ENCODE measurements around the gene TEKT5. TPM values are rescaled to one million over a fixed set of nuclear protein-coding genes. Genes with fewer than 3 reads are reported as not detected.

TEKT5 gene
- total RNA-seq, 4 donors from 2014 or later = 0.20 to 0.93 (median 0.42) TPM; not detected in 1

GRCh38 chr16:10612649-10613179 is 82.0 kb downstream of the TEKT5 start:
- TF ChIP-seq POLR2A (IDR thresholded peaks at IDR 0.05) = no peak
- TF ChIP-seq CTCF (IDR thresholded peaks at IDR 0.05) = no peak
- DNase-seq (ENCODE audit: low spot score in 2 of 2) = no peak
- 34 to 65% methylated on average over 6 of the region's 6 CpGs for WGBS, 2 donors
- intact Hi-C loops (cut with DNase I; ENCODE audit: low total_unique reads) = no loop called here
- H3K4me3 ChIP-seq (ENCODE audit: low read depth, poor library complexity, severe bottlenecking) = no peak overlapping the region

- DNase-seq (ENCODE audit: low spot score in 2 of 2) = no peak
- 75 to 83% methylated on average over 6 of the region's 6 CpGs for WGBS, 2 donors
- TF ChIP-seq CTCF (IDR thresholded peaks at IDR 0.05) (no peak), POLR2A (IDR thresholded peaks at IDR 0.05) (no peak)
These were observed 82.8 kb downstream of the TEKT5 start for GRCh38 chr16:10611825-10612342.

GRCh38 chr16:10610499-10611184 is 84.1 kb downstream of the TEKT5 start:
- H3K4me3 ChIP-seq (ENCODE audit: low read depth, poor library complexity, severe bottlenecking) = no peak overlapping the region
- 56 to 65% methylated on average over 13 of the region's 13 CpGs for WGBS, 2 donors
- intact Hi-C loops (cut with DNase I; ENCODE audit: low total_unique reads) = no loop called here
- DNase-seq (ENCODE audit: low spot score in 2 of 2) = no peak
- TF ChIP-seq CTCF (IDR thresholded peaks at IDR 0.05) (no peak), POLR2A (IDR thresholded peaks at IDR 0.05) (no peak)

More at GRCh38 chr16:10611825-10612342, 82.8 kb downstream of the TEKT5 start:
- intact Hi-C loops (cut with DNase I; ENCODE audit: low total_unique reads) = no loop called here
- H3K4me3 ChIP-seq (ENCODE audit: low read depth, poor library complexity, severe bottlenecking) = no peak overlapping the region

- no peak overlapping the region for H3K4me3 ChIP-seq (ENCODE audit: low read depth, poor library complexity, severe bottlenecking)
- TF ChIP-seq CTCF (IDR thresholded peaks at IDR 0.05) = no peak
- no peak for TF ChIP-seq POLR2A (IDR thresholded peaks at IDR 0.05)
- 63 to 69% methylated on average over 7 of the region's 7 CpGs for whole genome bisulfite sequencing, 2 donors
- no peak for DNase-seq (ENCODE audit: low spot score in 2 of 2)
- intact Hi-C loops (cut with DNase I; ENCODE audit: low total_unique reads) = no loop called here
These were observed 85.3 kb downstream of the TEKT5 start for GRCh38 chr16:10609402-10609774.

DNA sequence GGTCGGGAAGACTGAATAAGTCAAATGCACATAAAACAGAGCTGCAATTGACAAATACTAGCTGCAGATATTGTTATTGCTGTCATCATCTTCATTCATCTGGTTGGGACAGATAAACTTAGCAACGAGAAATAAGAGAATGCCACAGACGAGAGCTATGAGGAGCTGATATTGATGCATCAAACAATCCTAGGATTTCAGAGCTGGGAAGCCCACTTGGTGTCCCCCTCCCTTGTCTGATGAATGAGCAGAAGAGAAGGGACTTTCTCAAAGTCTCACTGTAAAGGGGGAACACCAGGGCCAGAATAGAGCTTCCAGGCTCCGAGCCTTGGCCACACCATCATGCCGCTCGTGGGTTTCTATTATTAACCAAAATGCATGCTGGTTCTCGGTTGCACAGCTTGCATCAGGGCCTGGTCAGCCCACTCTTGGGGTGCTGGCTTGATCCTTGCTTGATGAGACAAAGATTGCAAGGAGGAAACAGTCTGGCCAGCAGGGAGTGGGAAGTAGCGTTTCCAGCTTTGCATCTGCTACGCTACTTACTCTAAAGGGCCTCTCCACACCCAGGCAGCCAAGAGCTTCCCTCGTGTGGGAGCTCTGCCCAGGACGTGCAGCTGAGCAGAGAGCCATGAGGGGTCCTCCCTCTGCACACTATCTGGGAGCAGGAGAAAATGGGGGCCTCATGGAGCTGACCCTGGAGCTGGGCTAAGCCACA is 85.9 kb downstream of the TEKT5 start:
- 58 to 62% methylated on average over 10 to 11 of the region's 11 CpGs for WGBS, 2 donors
- no peak for DNase-seq (ENCODE audit: low spot score in 2 of 2)
- intact Hi-C loops (cut with DNase I; ENCODE audit: low total_unique reads) = no loop called here
- TF ChIP-seq POLR2A (IDR thresholded peaks at IDR 0.05) (no peak), CTCF (IDR thresholded peaks at IDR 0.05) (no peak)
- H3K4me3 ChIP-seq (ENCODE audit: low read depth, poor library complexity, severe bottlenecking) = no peak overlapping the region

Data from lower leg skin (tissue), 4 donors.